Pancreas (tissue), 10 donors: ENCODE data around the gene TMEM183A. TPM values are rescaled to one million over a fixed set of nuclear protein-coding genes. Genes with fewer than 3 reads are reported as not detected.

Source experiments
- ATAC-seq, 4 donors: fragments of 200-7000 bp; cut with Tn5 transposase; one replicate each; pipeline versions ENCODE4 v1.8.0 to v1.9.1; 2020; ENCODE audit warnings: mild to moderate bottlenecking in 4 of 4, moderate library complexity in 4 of 4
- DNase-seq, 6 donors: peaks; one replicate each; pipeline ENCODE4 v3.0.0-alpha.2; 2020
- FAIRE-seq: peaks from 2 replicates; lab custom pipeline; 2012; peaks lifted over from hg19 to GRCh38; lab: Jason Lieb, UNC
- H3K27ac ChIP-seq, 4 donors: fragments of 200-600 bp; sonication (generic); 1 replicate in 3 of 4; 2 replicates in 1 of 4; pipeline versions ENCODE4 v1.5.0 to v1.8.0; 2020
- H3K27me3 ChIP-seq, 4 donors: fragments of 200-600 bp; one replicate each; pipeline ENCODE4 v1.8.0; 2021
- H3K36me3 ChIP-seq, 3 donors: fragments of 200-600 bp; sonication (generic) in 1 of 3; one replicate each; pipeline versions ENCODE4 v1.5.0 to v1.8.0; 2020 to 2021
- H3K4me1 ChIP-seq, 3 donors: fragments of 200-600 bp; one replicate each; pipeline ENCODE4 v1.8.0; 2021
- H3K4me3 ChIP-seq, 4 donors: fragments of 200-600 bp; sonication (generic) in 2 of 4; one replicate each; pipeline versions ENCODE4 v1.5.0 to v1.8.0; 2020 to 2021
- H3K9me3 ChIP-seq, 4 donors: fragments of 200-600 bp; one replicate each; pipeline ENCODE4 v1.8.0; 2021
- CTCF ChIP-seq, 4 donors: fragments of 200-600 bp; sonication (generic) in 3 of 4; IDR thresholded peaks; one replicate each; pipeline versions ENCODE4 v1.5.0 to v1.8.0; 2021; ENCODE audit warnings: antibody characterized with exemption in 4 of 4
- WGBS, 2 donors: extraction: QIAGEN DNeasy Blood & Tissue Kit; methylation state at CpG; one replicate each; pipeline ENCODE4 v1.1.7; 2013; 5-methylcytosine and 5-hydroxymethylcytosine counted together
- intact Hi-C, 3 donors: fragments of 100-400 bp; cut with DNase I; formaldehyde crosslinking; loops; one replicate each; pipeline versions ENCODE4 v1.11.1 to v1.14.2; 2022
- polyA plus RNA-seq, 2 donors: library from polyadenylated mRNA; stranded (reverse); fragments of 200-250 nt; gene quantifications; one replicate each; pipeline ENCODE4 v1.2.3, GENCODE V29; 2013
- total RNA-seq, 6 donors: library from RNA; stranded (reverse); fragmentation: NEBNext Ultra II Directional in 4 of 6; extraction: Animal tissue kit (Norgen Biotek cat#: 25700) in 4 of 6; gene quantifications; one replicate each; pipeline versions ENCODE4 v1.2.1 to v1.2.4, GENCODE V29; 2021 to 2023
- donor health status: healthy with polysubstance abuse.
- donor health status: DM: no; HTN: no; CAD: no; lungs with moderate emphysema.
- donor health status: DM: no; HTN: no; CAD: no.
- donor health status: control.
- donor health status: control.
- donor health status: Bipolar disorder and iron deficiency.
- donor health status: DM: yes; HTN: yes; CAD: no.
- donor health status: DM: no; HTN: no; CAD: no.
- donor health status: DM: no; HTN: no; CAD: no.
- donor health status: DM: yes; HTN: yes; CAD: no.

TMEM183A gene
- 10 to 100 TPM; 24.3 to 38.7 (median 30.6) TPM for total RNA-seq
- polyA plus RNA-seq, result 10 to 100 TPM; 16.6 to 33.1 TPM

DNA sequence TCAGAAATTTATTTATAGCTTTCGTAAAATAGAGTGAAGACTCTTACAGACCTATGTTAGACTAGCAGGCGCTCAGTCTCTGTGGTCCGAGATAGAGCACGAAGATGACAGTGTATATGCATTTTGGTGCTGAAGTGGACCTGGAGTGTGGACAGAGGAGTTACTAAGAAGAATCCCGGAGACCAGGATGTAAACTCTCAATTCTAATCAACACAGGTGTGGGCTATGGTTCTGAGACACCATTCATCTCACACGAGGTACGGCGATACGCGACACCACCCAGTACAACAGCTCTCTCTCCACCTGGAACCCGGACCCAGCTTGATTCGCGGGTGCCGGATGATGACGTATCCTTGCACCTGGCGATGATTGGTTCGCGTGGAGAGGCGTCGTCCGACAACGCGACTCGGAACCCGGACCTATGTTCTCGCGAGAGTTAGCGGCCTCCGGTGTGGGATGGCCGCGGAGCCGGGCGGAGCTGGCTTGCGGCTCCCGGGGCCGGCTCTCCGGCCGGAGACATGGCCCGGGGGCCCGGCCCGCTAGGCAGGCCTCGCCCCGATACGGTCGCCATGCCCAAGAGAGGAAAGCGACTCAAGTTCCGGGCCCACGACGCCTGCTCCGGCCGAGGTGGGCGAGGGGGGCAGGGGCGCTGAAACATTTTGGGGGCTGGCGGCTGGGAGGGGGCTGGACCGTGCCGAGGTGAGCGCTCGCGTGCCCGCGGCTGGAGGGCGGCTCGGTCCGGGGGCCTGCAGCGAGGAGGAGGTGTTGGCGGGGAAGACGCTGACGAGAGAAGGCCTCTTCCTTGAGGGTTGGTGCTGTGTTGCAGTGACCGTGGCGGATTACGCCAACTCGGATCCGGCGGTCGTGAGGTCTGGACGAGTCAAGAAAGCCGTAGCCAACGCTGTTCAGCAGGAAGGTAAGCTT lies at the start of gene TMEM183A:
Gene TMEM183A (plus strand): TSS at position 427 of the 924 bp plus-strand sequence. CDS start 92 bp downstream, at position 519.
- FAIRE-seq (peak; percentile 41), DNase-seq (peak; percentile 95 to 98 (median 96)), ATAC-seq (peak; percentile 95 to 99 (median 98))
- TF ChIP-seq CTCF (IDR thresholded peaks at IDR 0.05), result no peak
- 0 to 1% methylated on average over 66 to 78 of the region's 78 CpGs for WGBS, 2 donors
- intact Hi-C loops, result no loop called here
- H3K9me3 ChIP-seq, result no peaks in the 10 kb centered on the region
- H3K4me3 ChIP-seq, result peak within 1 kb of the TSS; percentile 46 to 85 (median 62)
- no peaks in the 10 kb centered on the region for H3K27me3 ChIP-seq
- peaks cover 0 to 19% (median 0%) of the 10 kb centered on the region in 3 donors for H3K36me3 ChIP-seq
- peak within 1 kb of the TSS; percentile 75 to 87 (median 82) for H3K27ac ChIP-seq
- peaks cover 0 to 16% (median 13%) of the 10 kb centered on the region in 3 donors for H3K4me1 ChIP-seq

- Histone ChIP-seq H3K27ac (peak within 1 kb of the TSS; percentile 81 to 93 (median 90)), H3K9me3 (no peaks in the 10 kb centered on the region), H3K27me3 (no peaks in the 10 kb centered on the region), H3K36me3 (no peaks in the 10 kb centered on the region), H3K4me1 (peaks cover 5 to 31% (median 22%) of the 10 kb centered on the region in 3 donors), H3K4me3 (peak within 1 kb of the TSS; percentile 81 to 100 (median 95))
- DNase-seq, result peak; percentile 93 to 97 (median 94)
- no peak for FAIRE-seq
- peak in 2 of 4 donors; percentile 9 to 12 for TF ChIP-seq CTCF (IDR thresholded peaks at IDR 0.05)
- 0 to 1% methylated on average over 55 to 86 of the region's 86 CpGs for WGBS, 2 donors
- peak; percentile 99 for ATAC-seq
- intact Hi-C loops, result no loop called here
Observed at GRCh38 chr1:202957733-202958543, 49.2 kb upstream of the TMEM183A start, which contains the start of gene ADIPOR1. Gene ADIPOR1 (minus strand): TSS chr1:202958312. CDS start chr1:202951070, 7,242 bp downstream.

DNA sequence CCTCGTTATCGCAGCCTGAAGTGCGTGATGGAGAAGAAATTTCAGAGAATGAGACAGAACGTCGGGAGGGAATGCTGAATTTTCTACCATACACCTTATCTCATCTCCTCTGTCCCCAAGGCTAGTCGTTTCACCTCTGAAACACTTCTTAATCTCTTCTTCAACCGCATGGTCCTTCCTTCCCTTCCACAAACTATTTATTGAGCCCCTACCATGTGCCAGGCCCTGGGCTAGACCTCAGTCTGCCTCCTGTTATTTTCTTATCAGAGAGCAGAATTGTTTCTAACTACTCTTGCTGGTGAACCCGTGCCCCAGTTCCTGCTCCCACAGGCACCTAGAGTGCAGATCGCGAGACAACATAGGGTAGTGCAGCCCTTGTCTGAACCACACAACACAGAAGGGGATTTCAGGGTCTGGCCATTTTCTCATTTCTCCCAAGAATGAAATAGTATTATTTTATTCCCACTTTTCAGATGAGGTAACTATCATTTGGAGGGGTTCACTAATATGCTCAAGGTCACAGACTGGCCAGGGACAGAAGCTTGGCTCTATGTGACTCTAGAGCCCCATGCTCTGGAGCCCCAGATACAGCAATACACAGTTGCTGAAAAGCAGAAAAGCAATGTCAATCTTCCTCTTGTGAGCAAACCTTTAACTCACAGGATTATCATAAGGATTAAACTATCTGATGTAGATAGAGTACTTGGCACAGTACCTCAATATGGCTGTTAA lies 48.5 kb upstream of the TMEM183A start:
- 0 to 2% methylated on average over 10 of the region's 10 CpGs for WGBS, 2 donors
- intact Hi-C loops, result no loop called here
- FAIRE-seq, result no peak

More for the DNA sequence above, 48.5 kb upstream of the TMEM183A start:
- no peaks in the 10 kb centered on the region for H3K36me3 ChIP-seq
- no peaks in the 10 kb centered on the region for H3K9me3 ChIP-seq
- peaks cover 5 to 23% (median 22%) of the 10 kb centered on the region in 3 donors for H3K4me1 ChIP-seq
- peak; percentile 4 to 33 (median 19) for ATAC-seq
- H3K27ac ChIP-seq, result peak overlapping the region in 1 of 4 donors; percentile 93
- DNase-seq, result no peak
- no peak for TF ChIP-seq CTCF (IDR thresholded peaks at IDR 0.05)
- peak overlapping the region; percentile 81 to 100 (median 95) for H3K4me3 ChIP-seq
- no peaks in the 10 kb centered on the region for H3K27me3 ChIP-seq
